Measurements from ENCODE around the gene BSPH1. TPM values are rescaled to one million over a fixed set of nuclear protein-coding genes. Genes with fewer than 3 reads are reported as not detected.

BSPH1 gene
- not detected for total RNA-seq

- Histone ChIP-seq H3K4me1 (ENCODE audit: control insufficient read depth in 3 of 3, insufficient read depth in 3 of 3, low read length in 3 of 3) (no peaks in the 10 kb centered on the region), H3K27me3 (ENCODE audit: control insufficient read depth in 3 of 3, insufficient read depth in 3 of 3, low read length in 3 of 3) (peaks cover 3 to 14% (median 7%) of the 10 kb centered on the region in 3 donors), H3K4me3 (ENCODE audit: low read length in 3 of 3) (no peak within 1 kb of the TSS), H3K9me3 (ENCODE audit: control insufficient read depth in 3 of 3, low read length in 3 of 3) (no peaks in the 10 kb centered on the region), H3K9ac (ENCODE audit: low read depth in 1 of 3, low read length in 3 of 3) (no peak within 1 kb of the TSS), H3K27ac (ENCODE audit: low read depth, low read length) (no peak within 1 kb of the TSS), H3K36me3 (ENCODE audit: control insufficient read depth in 3 of 3, insufficient read depth in 3 of 3, low read length in 3 of 3) (no peaks in the 10 kb centered on the region)
These were observed at the start of gene BSPH1 for GRCh38 chr19:47992070-47992469. BSPH1 (minus strand) TSS chr19:47992170; CDS start chr19:47992081, 89 bp downstream.

GRCh38 chr19:48036765-48037164 is 44.8 kb upstream of the BSPH1 start:
- peaks cover 2 to 5% (median 3%) of the 10 kb centered on the region in 3 donors for H3K9me3 ChIP-seq (ENCODE audit: control insufficient read depth in 3 of 3, low read length in 3 of 3)
- H3K27ac ChIP-seq (ENCODE audit: low read depth, low read length), result no peak overlapping the region
- H3K36me3 ChIP-seq (ENCODE audit: control insufficient read depth in 3 of 3, insufficient read depth in 3 of 3, low read length in 3 of 3), result no peaks in the 10 kb centered on the region
- H3K27me3 ChIP-seq (ENCODE audit: control insufficient read depth in 3 of 3, insufficient read depth in 3 of 3, low read length in 3 of 3), result peaks cover 2 to 7% (median 3%) of the 10 kb centered on the region in 3 donors
- no peak overlapping the region for H3K9ac ChIP-seq (ENCODE audit: low read depth in 1 of 3, low read length in 3 of 3)
- no peak overlapping the region for H3K4me3 ChIP-seq (ENCODE audit: low read length in 3 of 3)
- H3K4me1 ChIP-seq (ENCODE audit: control insufficient read depth in 3 of 3, insufficient read depth in 3 of 3, low read length in 3 of 3), result no peaks in the 10 kb centered on the region

GRCh38 chr19:48033604-48034003 is 41.6 kb upstream of the BSPH1 start:
- peaks cover 4 to 9% (median 7%) of the 10 kb centered on the region in 3 donors for H3K27me3 ChIP-seq (ENCODE audit: control insufficient read depth in 3 of 3, insufficient read depth in 3 of 3, low read length in 3 of 3)
- no peaks in the 10 kb centered on the region for H3K4me1 ChIP-seq (ENCODE audit: control insufficient read depth in 3 of 3, insufficient read depth in 3 of 3, low read length in 3 of 3)
- no peak overlapping the region for H3K27ac ChIP-seq (ENCODE audit: low read depth, low read length)
- no peaks in the 10 kb centered on the region for H3K36me3 ChIP-seq (ENCODE audit: control insufficient read depth in 3 of 3, insufficient read depth in 3 of 3, low read length in 3 of 3)
- no peak overlapping the region for H3K4me3 ChIP-seq (ENCODE audit: low read length in 3 of 3)
- no peak overlapping the region for H3K9ac ChIP-seq (ENCODE audit: low read depth in 1 of 3, low read length in 3 of 3)
- H3K9me3 ChIP-seq (ENCODE audit: control insufficient read depth in 3 of 3, low read length in 3 of 3), result peaks cover 2 to 5% (median 3%) of the 10 kb centered on the region in 3 donors

- H3K27ac ChIP-seq (ENCODE audit: low read depth, low read length), result no peak overlapping the region
- peaks cover 4 to 15% (median 14%) of the 10 kb centered on the region in 3 donors for H3K27me3 ChIP-seq (ENCODE audit: control insufficient read depth in 3 of 3, insufficient read depth in 3 of 3, low read length in 3 of 3)
- no peak overlapping the region for H3K4me3 ChIP-seq (ENCODE audit: low read length in 3 of 3)
- H3K9ac ChIP-seq (ENCODE audit: low read depth in 1 of 3, low read length in 3 of 3), result no peak overlapping the region
- no peaks in the 10 kb centered on the region for H3K9me3 ChIP-seq (ENCODE audit: control insufficient read depth in 3 of 3, low read length in 3 of 3)
- no peaks in the 10 kb centered on the region for H3K4me1 ChIP-seq (ENCODE audit: control insufficient read depth in 3 of 3, insufficient read depth in 3 of 3, low read length in 3 of 3)
- no peaks in the 10 kb centered on the region for H3K36me3 ChIP-seq (ENCODE audit: control insufficient read depth in 3 of 3, insufficient read depth in 3 of 3, low read length in 3 of 3)
These were observed 38.1 kb upstream of the BSPH1 start for GRCh38 chr19:48030073-48030472.

- no peaks in the 10 kb centered on the region for H3K4me1 ChIP-seq (ENCODE audit: control insufficient read depth in 3 of 3, insufficient read depth in 3 of 3, low read length in 3 of 3)
- H3K9me3 ChIP-seq (ENCODE audit: control insufficient read depth in 3 of 3, low read length in 3 of 3), result no peaks in the 10 kb centered on the region
- H3K27me3 ChIP-seq (ENCODE audit: control insufficient read depth in 3 of 3, insufficient read depth in 3 of 3, low read length in 3 of 3), result peaks cover 4 to 15% (median 14%) of the 10 kb centered on the region in 3 donors
- no peak overlapping the region for H3K9ac ChIP-seq (ENCODE audit: low read depth in 1 of 3, low read length in 3 of 3)
- no peaks in the 10 kb centered on the region for H3K36me3 ChIP-seq (ENCODE audit: control insufficient read depth in 3 of 3, insufficient read depth in 3 of 3, low read length in 3 of 3)
- H3K27ac ChIP-seq (ENCODE audit: low read depth, low read length), result no peak overlapping the region
- H3K4me3 ChIP-seq (ENCODE audit: low read length in 3 of 3), result no peak overlapping the region
These were observed 37.5 kb upstream of the BSPH1 start for GRCh38 chr19:48029431-48029830.

- peaks cover 0 to 16% (median 13%) of the 10 kb centered on the region in 3 donors for H3K27me3 ChIP-seq (ENCODE audit: control insufficient read depth in 3 of 3, insufficient read depth in 3 of 3, low read length in 3 of 3)
- no peak overlapping the region for H3K4me3 ChIP-seq (ENCODE audit: low read length in 3 of 3)
- no peaks in the 10 kb centered on the region for H3K36me3 ChIP-seq (ENCODE audit: control insufficient read depth in 3 of 3, insufficient read depth in 3 of 3, low read length in 3 of 3)
- H3K4me1 ChIP-seq (ENCODE audit: control insufficient read depth in 3 of 3, insufficient read depth in 3 of 3, low read length in 3 of 3), result no peaks in the 10 kb centered on the region
- no peaks in the 10 kb centered on the region for H3K9me3 ChIP-seq (ENCODE audit: control insufficient read depth in 3 of 3, low read length in 3 of 3)
- H3K27ac ChIP-seq (ENCODE audit: low read depth, low read length), result no peak overlapping the region
- no peak overlapping the region for H3K9ac ChIP-seq (ENCODE audit: low read depth in 1 of 3, low read length in 3 of 3)
These were observed 33.5 kb upstream of the BSPH1 start for GRCh38 chr19:48025480-48025879.

- H3K9me3 ChIP-seq (ENCODE audit: control insufficient read depth in 3 of 3, low read length in 3 of 3), result no peaks in the 10 kb centered on the region
- no peaks in the 10 kb centered on the region for H3K4me1 ChIP-seq (ENCODE audit: control insufficient read depth in 3 of 3, insufficient read depth in 3 of 3, low read length in 3 of 3)
- no peak overlapping the region for H3K27ac ChIP-seq (ENCODE audit: low read depth, low read length)
- H3K36me3 ChIP-seq (ENCODE audit: control insufficient read depth in 3 of 3, insufficient read depth in 3 of 3, low read length in 3 of 3), result no peaks in the 10 kb centered on the region
- no peak overlapping the region for H3K4me3 ChIP-seq (ENCODE audit: low read length in 3 of 3)
- peaks cover 0 to 21% (median 14%) of the 10 kb centered on the region in 3 donors for H3K27me3 ChIP-seq (ENCODE audit: control insufficient read depth in 3 of 3, insufficient read depth in 3 of 3, low read length in 3 of 3)
- no peak overlapping the region for H3K9ac ChIP-seq (ENCODE audit: low read depth in 1 of 3, low read length in 3 of 3)
These were observed 31.5 kb upstream of the BSPH1 start for GRCh38 chr19:48023518-48023917.

- Histone ChIP-seq H3K27me3 (ENCODE audit: control insufficient read depth in 3 of 3, insufficient read depth in 3 of 3, low read length in 3 of 3) (peaks cover 0 to 21% (median 14%) of the 10 kb centered on the region in 3 donors), H3K9ac (ENCODE audit: low read depth in 1 of 3, low read length in 3 of 3) (no peak overlapping the region), H3K4me1 (ENCODE audit: control insufficient read depth in 3 of 3, insufficient read depth in 3 of 3, low read length in 3 of 3) (no peaks in the 10 kb centered on the region), H3K9me3 (ENCODE audit: control insufficient read depth in 3 of 3, low read length in 3 of 3) (no peaks in the 10 kb centered on the region), H3K27ac (ENCODE audit: low read depth, low read length) (no peak overlapping the region), H3K4me3 (ENCODE audit: low read length in 3 of 3) (no peak overlapping the region), H3K36me3 (ENCODE audit: control insufficient read depth in 3 of 3, insufficient read depth in 3 of 3, low read length in 3 of 3) (no peaks in the 10 kb centered on the region)
These were observed 31.0 kb upstream of the BSPH1 start for GRCh38 chr19:48023011-48023410.

- H3K9ac ChIP-seq (ENCODE audit: low read depth in 1 of 3, low read length in 3 of 3), result no peak overlapping the region
- no peak overlapping the region for H3K4me3 ChIP-seq (ENCODE audit: low read length in 3 of 3)
- H3K27me3 ChIP-seq (ENCODE audit: control insufficient read depth in 3 of 3, insufficient read depth in 3 of 3, low read length in 3 of 3), result peaks cover 0 to 15% (median 10%) of the 10 kb centered on the region in 3 donors
- H3K4me1 ChIP-seq (ENCODE audit: control insufficient read depth in 3 of 3, insufficient read depth in 3 of 3, low read length in 3 of 3), result no peaks in the 10 kb centered on the region
- no peaks in the 10 kb centered on the region for H3K36me3 ChIP-seq (ENCODE audit: control insufficient read depth in 3 of 3, insufficient read depth in 3 of 3, low read length in 3 of 3)
- no peak overlapping the region for H3K27ac ChIP-seq (ENCODE audit: low read depth, low read length)
- peaks cover 0 to 2% (median 0%) of the 10 kb centered on the region in 3 donors for H3K9me3 ChIP-seq (ENCODE audit: control insufficient read depth in 3 of 3, low read length in 3 of 3)
These were observed 28.7 kb upstream of the BSPH1 start for GRCh38 chr19:48020686-48021085.

- H3K27me3 ChIP-seq (ENCODE audit: control insufficient read depth in 3 of 3, insufficient read depth in 3 of 3, low read length in 3 of 3), result peaks cover 0 to 7% (median 3%) of the 10 kb centered on the region in 3 donors
- no peak overlapping the region for H3K9ac ChIP-seq (ENCODE audit: low read depth in 1 of 3, low read length in 3 of 3)
- no peak overlapping the region for H3K4me3 ChIP-seq (ENCODE audit: low read length in 3 of 3)
- H3K27ac ChIP-seq (ENCODE audit: low read depth, low read length), result no peak overlapping the region
- no peaks in the 10 kb centered on the region for H3K4me1 ChIP-seq (ENCODE audit: control insufficient read depth in 3 of 3, insufficient read depth in 3 of 3, low read length in 3 of 3)
- no peaks in the 10 kb centered on the region for H3K36me3 ChIP-seq (ENCODE audit: control insufficient read depth in 3 of 3, insufficient read depth in 3 of 3, low read length in 3 of 3)
- peaks cover under 1 to 6% (median 5%) of the 10 kb centered on the region in 3 donors for H3K9me3 ChIP-seq (ENCODE audit: control insufficient read depth in 3 of 3, low read length in 3 of 3)
These were observed 19.2 kb upstream of the BSPH1 start for GRCh38 chr19:48010932-48011758.
